Osteocyte (in vitro differentiated cells): ENCODE data around the gene HHIPL2. TPM values are rescaled to one million over a fixed set of nuclear protein-coding genes. Genes with fewer than 3 reads are reported as not detected.

Experiments
- DNase-seq: peaks from one replicate; pipeline ENCODE4 v3.0.0; 2021; ENCODE audit warnings: mixed read lengths; ENCODE audit not compliant: unreplicated experiment; ENCODE audit errors: extremely low spot score
- H3K27ac Mint-ChIP-seq: one replicate; pipeline ENCODE4 v1.8.0; 2021; ENCODE audit warnings: mild to moderate bottlenecking, mixed read lengths; ENCODE audit not compliant: unreplicated experiment
- H3K27me3 Mint-ChIP-seq: one replicate; pipeline ENCODE4 v1.8.0; 2021; ENCODE audit warnings: mixed read lengths; ENCODE audit not compliant: unreplicated experiment
- H3K36me3 Mint-ChIP-seq: one replicate; pipeline ENCODE4 v1.8.0; 2021; ENCODE audit warnings: mixed read lengths; ENCODE audit not compliant: unreplicated experiment
- H3K4me1 Mint-ChIP-seq: one replicate; pipeline ENCODE4 v1.8.0; 2021; ENCODE audit warnings: mixed read lengths; ENCODE audit not compliant: unreplicated experiment
- H3K4me3 Mint-ChIP-seq: one replicate; pipeline ENCODE4 v1.8.0; 2021; ENCODE audit warnings: mild to moderate bottlenecking, moderate library complexity, mixed read lengths; ENCODE audit not compliant: unreplicated experiment
- H3K9me3 Mint-ChIP-seq: one replicate; pipeline ENCODE4 v1.8.0; 2021; ENCODE audit warnings: mixed read lengths; ENCODE audit not compliant: unreplicated experiment
- CTCF ChIP-seq: fragments of 200-600 bp; sonication (generic); IDR thresholded peaks from 2 replicates; pipeline ENCODE4 v1.5.0; 2021; ENCODE audit warnings: antibody characterized with exemption, mild to moderate bottlenecking, moderate library complexity
- total RNA-seq: library from RNA; stranded (reverse); gene quantifications from 2 replicates; pipeline ENCODE4 v1.2.1, GENCODE V29; 2021

Gene HHIPL2
- total RNA-seq, 1 donor from 2014 or later, result not detected

DNA sequence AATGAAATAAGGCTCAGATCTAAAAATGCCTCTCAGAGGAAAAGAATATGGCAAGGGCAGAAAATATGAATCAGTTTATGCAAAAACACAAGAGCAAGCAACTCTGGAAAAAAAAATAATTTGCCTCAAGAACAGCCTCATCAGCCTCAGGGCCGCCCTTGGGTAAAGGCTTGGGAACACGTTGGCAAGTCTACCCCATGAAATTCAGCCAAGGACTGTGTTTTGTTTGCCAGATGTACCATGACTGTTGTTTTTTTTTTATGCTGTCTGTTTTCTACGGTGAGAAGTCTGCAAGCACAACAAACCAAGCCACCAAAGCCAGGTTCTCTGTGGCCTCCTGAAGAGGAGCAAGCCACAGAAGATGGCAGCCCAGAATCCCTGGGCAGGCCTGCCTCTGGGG is 18.0 kb downstream of the HHIPL2 start:
- H3K27me3 Mint-ChIP-seq, result peaks cover 23% of the 10 kb centered on the region
- H3K36me3 Mint-ChIP-seq, result no peaks in the 10 kb centered on the region
- H3K9me3 Mint-ChIP-seq, result no peaks in the 10 kb centered on the region
- no peak for DNase-seq
- no peak overlapping the region for H3K4me3 Mint-ChIP-seq
- no peaks in the 10 kb centered on the region for H3K4me1 Mint-ChIP-seq
- no peak overlapping the region for H3K27ac Mint-ChIP-seq
- no peak for TF ChIP-seq CTCF

DNA sequence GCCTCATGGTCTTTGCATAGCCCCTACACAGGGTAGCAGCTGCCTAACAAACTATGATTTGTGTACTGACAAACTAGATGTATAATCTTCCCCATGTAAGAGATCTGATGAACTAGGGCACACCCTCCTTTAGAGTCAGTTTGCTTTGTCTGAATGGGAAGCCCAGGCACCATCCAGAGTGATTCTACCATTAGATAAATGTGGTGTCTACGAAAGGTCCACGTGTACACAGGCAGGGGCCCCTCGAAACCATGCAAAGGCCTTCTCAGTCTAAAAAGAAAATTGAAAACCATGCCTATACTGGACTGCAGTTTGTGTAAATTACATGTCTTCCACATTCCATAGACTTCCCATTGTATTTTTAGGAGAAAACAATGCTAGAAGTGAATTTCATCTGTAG is 18.7 kb downstream of the HHIPL2 start:
- Mint-ChIP-seq H3K27me3 (peaks cover 22% of the 10 kb centered on the region), H3K36me3 (no peaks in the 10 kb centered on the region), H3K9me3 (no peaks in the 10 kb centered on the region), H3K4me1 (no peaks in the 10 kb centered on the region), H3K27ac (no peak overlapping the region), H3K4me3 (no peak overlapping the region)
- DNase-seq, result no peak
- TF ChIP-seq CTCF, result no peak

- TF ChIP-seq CTCF, result no peak
- Mint-ChIP-seq H3K36me3 (no peaks in the 10 kb centered on the region), H3K27me3 (peaks cover 16% of the 10 kb centered on the region), H3K4me1 (no peaks in the 10 kb centered on the region), H3K9me3 (no peaks in the 10 kb centered on the region), H3K4me3 (no peak overlapping the region), H3K27ac (no peak overlapping the region)
- DNase-seq, result no peak
These were observed 22.0 kb downstream of the HHIPL2 start for GRCh38 chr1:222525951-222526350.

DNA sequence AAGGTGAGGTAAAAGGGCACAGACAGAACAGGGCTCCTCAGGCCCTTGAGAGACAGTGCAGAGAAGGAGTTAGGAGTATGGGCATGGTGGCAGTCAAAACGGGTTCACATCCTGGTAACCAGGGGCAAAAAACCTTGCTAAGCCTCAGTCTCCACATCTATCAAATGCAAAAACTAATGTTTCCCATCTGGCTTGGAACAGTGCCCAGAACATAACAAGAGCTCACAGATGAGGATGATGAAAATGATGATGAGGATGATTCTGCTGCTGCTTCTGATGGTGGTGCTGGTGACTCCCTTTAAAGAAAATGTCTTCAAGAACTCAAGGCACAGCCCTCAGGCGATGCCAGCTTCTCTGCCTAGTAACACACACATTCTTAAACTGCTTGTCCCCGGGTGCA is 24.1 kb downstream of the HHIPL2 start:
- no peak overlapping the region for H3K4me3 Mint-ChIP-seq
- no peak for TF ChIP-seq CTCF
- no peak for DNase-seq

DNA sequence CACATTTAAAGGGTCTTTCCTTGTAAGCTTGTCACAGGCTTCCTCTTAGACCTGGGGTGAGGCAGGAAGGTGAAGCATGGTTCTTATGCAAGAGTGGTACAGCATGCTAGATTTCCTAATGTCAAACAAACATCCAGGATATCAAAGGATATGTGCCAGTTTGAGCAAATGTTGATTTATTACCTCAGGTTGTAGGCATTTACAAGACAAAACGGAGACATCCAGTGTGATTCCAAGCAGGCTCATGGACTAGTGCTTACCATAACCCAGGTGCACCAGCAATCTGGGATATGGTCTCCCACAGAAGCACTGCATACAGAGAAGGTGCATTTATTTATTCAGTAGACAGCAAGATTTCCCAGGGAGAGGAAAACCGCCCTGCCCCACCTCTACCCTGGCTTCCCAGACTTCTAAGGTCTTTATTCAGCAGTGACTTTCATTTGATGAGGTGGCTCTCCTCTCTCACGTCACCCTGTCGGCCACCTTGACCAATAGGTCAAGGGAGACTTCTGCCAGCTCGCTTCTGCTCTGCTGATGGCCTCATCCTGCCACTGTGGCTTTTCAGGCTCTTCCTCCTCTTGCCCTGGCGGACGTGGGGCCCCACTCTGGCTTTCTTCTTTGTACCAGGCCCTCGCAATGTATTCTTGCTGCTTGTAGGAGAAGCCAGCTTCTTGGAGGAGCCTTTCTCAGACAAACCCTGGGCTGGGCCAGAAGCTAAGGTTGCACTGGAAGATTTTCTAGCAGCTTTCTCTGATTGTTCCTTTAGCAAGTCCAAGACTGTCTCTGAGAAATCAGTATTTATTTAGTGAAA is 25.6 kb downstream of the HHIPL2 start:
- Mint-ChIP-seq H3K9me3 (no peaks in the 10 kb centered on the region), H3K27me3 (peaks cover 10% of the 10 kb centered on the region), H3K27ac (no peak overlapping the region), H3K4me1 (no peaks in the 10 kb centered on the region), H3K4me3 (no peak overlapping the region), H3K36me3 (no peaks in the 10 kb centered on the region)
- DNase-seq, result no peak
- no peak for TF ChIP-seq CTCF

More for the DNA sequence above, 24.1 kb downstream of the HHIPL2 start:
- Mint-ChIP-seq H3K9me3 (no peaks in the 10 kb centered on the region), H3K27me3 (peaks cover 12% of the 10 kb centered on the region), H3K4me1 (no peaks in the 10 kb centered on the region), H3K36me3 (no peaks in the 10 kb centered on the region), H3K27ac (no peak overlapping the region)
